GM12878 (cell line): Measurements from ENCODE around the gene AHNAK. TPM values are rescaled to one million over a fixed set of nuclear protein-coding genes. Genes with fewer than 3 reads are reported as not detected.

ENCODE experiments used
- ATF2 ChIP-seq: IDR thresholded peaks from 2 replicates; pipeline ENCODE4 v1.6.1; 2012; ENCODE audit warnings: low read length, inconsistent platforms
- BACH1 ChIP-seq: fragments of 450-650 bp; IDR thresholded peaks from 2 replicates; pipeline ENCODE4 v1.6.1; 2017; ENCODE audit warnings: mild to moderate bottlenecking, borderline replicate concordance
- BCLAF1 ChIP-seq: fragments of 450-650 bp; IDR thresholded peaks from 2 replicates; pipeline ENCODE4 v1.6.1; 2017; ENCODE audit warnings: antibody characterized with exemption, mild to moderate bottlenecking, moderate library complexity
- BMI1 ChIP-seq: fragments of 450-650 bp; IDR thresholded peaks from 2 replicates; pipeline ENCODE4 v1.6.1; 2016; ENCODE audit warnings: mild to moderate bottlenecking, moderate library complexity, borderline replicate concordance
- DPF2 ChIP-seq: fragments of 450-650 bp; IDR thresholded peaks from 2 replicates; pipeline ENCODE4 v1.6.1; 2017; ENCODE audit warnings: mild to moderate bottlenecking
- EED ChIP-seq: sonication (generic); IDR thresholded peaks from 2 replicates; pipeline ENCODE4 v1.6.1; 2016; ENCODE audit warnings: antibody characterized with exemption, low read depth
- EZH2 ChIP-seq: IDR thresholded peaks from 2 replicates; pipeline ENCODE4 v1.6.1; 2012; ENCODE audit warnings: low read depth, mild to moderate bottlenecking, control low read depth, inconsistent platforms, low read length, borderline replicate concordance; ENCODE audit not compliant: control insufficient read depth
- GABPA ChIP-seq: IDR thresholded peaks from 2 replicates; pipeline ENCODE4 v1.6.1; 2014; ENCODE audit warnings: antibody characterized with exemption, low read depth, mild to moderate bottlenecking, inconsistent platforms
- IKZF1 ChIP-seq: fragments of 450-650 bp; conservative IDR thresholded peaks from 2 replicates; pipeline ENCODE4 v1.6.1; 2017; ENCODE audit warnings: antibody characterized with exemption, mild to moderate bottlenecking
- IRF5 ChIP-seq: fragments of 450-650 bp; IDR thresholded peaks from 2 replicates; pipeline ENCODE4 v1.6.1; 2017; ENCODE audit warnings: borderline replicate concordance
- KAT2A ChIP-seq: conservative IDR thresholded peaks from 2 replicates; pipeline ENCODE4 v1.6.1; 2011; ENCODE audit warnings: low read depth, low read length; ENCODE audit not compliant: control insufficient read depth
- KDM1A ChIP-seq: fragments of 200-600 bp; sonication (generic); IDR thresholded peaks from 2 replicates; pipeline ENCODE4 v1.6.1; 2016; ENCODE audit warnings: borderline replicate concordance
- KLF5 ChIP-seq: fragments of 450-650 bp; IDR thresholded peaks from 2 replicates; pipeline ENCODE4 v1.6.1; 2014; ENCODE audit warnings: mild to moderate bottlenecking; ENCODE audit not compliant: partially characterized antibody
- MAX ChIP-seq: IDR thresholded peaks from 2 replicates; pipeline ENCODE4 v1.6.1; 2012; ENCODE audit warnings: low read depth, low read length, improper control_type of control experiment
- NR2C2 ChIP-seq: IDR thresholded peaks from 2 replicates; pipeline ENCODE4 v1.6.1; 2011; ENCODE audit warnings: borderline replicate concordance, low read depth; ENCODE audit not compliant: control insufficient read depth, insufficient read length
- POU2F2 ChIP-seq: IDR thresholded peaks from 3 replicates; pipeline ENCODE4 v1.6.1; 2011; ENCODE audit warnings: low read depth, mild to moderate bottlenecking, low read length, borderline replicate concordance
- RBBP5 ChIP-seq: fragments of 200-600 bp; sonication (generic); conservative IDR thresholded peaks from 2 replicates; pipeline ENCODE4 v1.6.1; 2016
- REST ChIP-seq: IDR thresholded peaks from 2 replicates; pipeline ENCODE4 v1.6.1; 2012; ENCODE audit warnings: mild to moderate bottlenecking, low read depth, low read length
- SMAD5 ChIP-seq: IDR thresholded peaks from 2 replicates; pipeline ENCODE4 v1.6.1; 2016; ENCODE audit warnings: antibody characterized with exemption, low read depth
- SMARCA5 ChIP-seq: fragments of 450-650 bp; IDR thresholded peaks from 2 replicates; pipeline ENCODE4 v1.6.1; 2017; ENCODE audit warnings: mild to moderate bottlenecking
- STAT1 ChIP-seq: fragments of 450-650 bp; conservative IDR thresholded peaks from 2 replicates; pipeline ENCODE4 v1.6.1; 2014; ENCODE audit warnings: antibody characterized with exemption, mild to moderate bottlenecking
- STAT3 ChIP-seq: IDR thresholded peaks from 2 replicates; pipeline ENCODE4 v1.6.1; 2011; ENCODE audit warnings: low read depth, low read length, improper control_type of control experiment
- TBL1XR1 ChIP-seq: IDR thresholded peaks from 2 replicates; pipeline ENCODE4 v1.6.1; 2012; ENCODE audit warnings: low read depth, low read length, improper control_type of control experiment
- polyA plus RNA-seq, 11 experiments: library from polyadenylated mRNA; depleted of rRNA in 4 of 11; unstranded in 6 of 11; stranded (reverse) in 5 of 11; fragments of >200 nt; fragmentation: Nextera tagmentation in 4 of 11; fragmentation: Illumina TruSeq in 1 of 11; extraction: Ambion mirVana in 4 of 11; extraction: Trizol in 1 of 11; gene quantifications; 1 replicate in 1 of 11; 2 replicates in 10 of 11; pipeline versions ENCODE4 v1.2.1 to v1.2.3, GENCODE V29; 2011 to 2016; ENCODE audit warnings: inconsistent platforms in 2 of 11, missing spikeins in 2 of 11, low read depth in 1 of 11
- total RNA-seq, 4 experiments: library from RNA; depleted of rRNA in 3 of 4; stranded (reverse); fragments of >200 nt in 3 of 4; fragmentation: Illumina TruSeq in 1 of 4; extraction: Trizol in 1 of 4; gene quantifications; 2 replicates each; pipeline versions ENCODE4 v1.2.1 to v1.2.3, GENCODE V29; 2013 to 2021

AHNAK gene
- total and polyA plus RNA-seq, 10 of the 15 experiments (the other 5 are each of a cell fraction or from before 2014, with no cell fraction given) = 0.76 to 90.3 (median 19.4) TPM

GRCh38 chr11:62546244-62546928 is at the start of gene AHNAK (continued):
- TF ChIP-seq EZH2 (no peak), BCLAF1 (no peak), TBL1XR1 (no peak), KAT2A (no peak), SMAD5 (no peak), STAT1 (no peak), NR2C2 (no peak), GABPA (no peak), DPF2 (0 out of 2 replicates have a peak, but pooled peaks have one; percentile 61), KDM1A (no peak), BMI1 (no peak), STAT3 (no peak), BACH1 (peak; percentile 55; the same call in 1 of the 2 replicates), POU2F2 (no peak), ATF2 (no peak), SMARCA5 (0 out of 2 replicates have a peak, but pooled peaks have one; percentile 48), REST (no peak), EED (no peak), IKZF1 (peak; percentile 34), KLF5 (no peak), IRF5 (no peak), MAX (no peak), RBBP5 (no peak)
